Fibroblast of mammary gland (primary cell): Measurements from ENCODE around the gene DQX1.
A peak's percentile ranks its signal among the peaks of the same experiment; 100 is the strongest.

Experiments used
- DNase-seq: peaks from one replicate; pipeline ENCODE4 v3.0.0-alpha.2; 2010; ENCODE audit warnings: low read depth
- H3K4me3 ChIP-seq: 2 replicates; pipeline ENCODE4 v1.5.1; 2011; ENCODE audit warnings: low read depth, mild to moderate bottlenecking, low read length, moderate library complexity; ENCODE audit not compliant: control insufficient read depth
- CTCF ChIP-seq: conservative IDR thresholded peaks from 2 replicates; pipeline ENCODE4 v1.5.1; 2011; ENCODE audit warnings: low read depth, low read length, inconsistent platforms; ENCODE audit not compliant: control insufficient read depth, insufficient read depth

DQX1 gene

GRCh38 chr2:74515271-74515980, 10.6 kb downstream of the DQX1 start:
- no peak for TF ChIP-seq CTCF
- DNase-seq = no peak
- no peak overlapping the region for H3K4me3 ChIP-seq

GRCh38 chr2:74514368-74515270, 11.4 kb downstream of the DQX1 start, which contains the start of gene TLX2:
Gene TLX2, plus strand, starts transcription at chr2:74514450. Its CDS starts 357 bp downstream, at chr2:74514807.
- H3K4me3 ChIP-seq = no peak within 1 kb of the TSS
- TF ChIP-seq CTCF = no peak
- DNase-seq = no peak

GRCh38 chr2:74513605-74514367, 12.2 kb downstream of the DQX1 start:
- no peak overlapping the region for H3K4me3 ChIP-seq
- TF ChIP-seq CTCF = no peak
- no peak for DNase-seq

- no peak for DNase-seq
- TF ChIP-seq CTCF = no peak
- H3K4me3 ChIP-seq = no peak overlapping the region
Observed at GRCh38 chr2:74512744-74513604, 13.1 kb downstream of the DQX1 start.

- TF ChIP-seq CTCF = no peak
- H3K4me3 ChIP-seq = no peak overlapping the region
- DNase-seq = peak; percentile 35
Observed at GRCh38 chr2:74511104-74511989, 14.7 kb downstream of the DQX1 start.
